Urinary bladder (tissue), 4 donors: ENCODE data around the gene MAEL. TPM values are rescaled to one million over a fixed set of nuclear protein-coding genes. Genes with fewer than 3 reads are reported as not detected.

Source experiments
- DNase-seq: peaks from one replicate; pipeline ENCODE4 v3.0.0-alpha.2; 2015; ENCODE audit errors: extremely low spot score
- H3K27ac ChIP-seq: one replicate; pipeline ENCODE4 v1.5.1; 2013; ENCODE audit warnings: low read depth, mild to moderate bottlenecking, moderate library complexity
- H3K36me3 ChIP-seq: one replicate; pipeline ENCODE4 v1.6.1; 2013; ENCODE audit warnings: mild to moderate bottlenecking, moderate library complexity; ENCODE audit not compliant: insufficient read depth
- H3K4me1 ChIP-seq: one replicate; pipeline ENCODE4 v1.6.1; 2013; ENCODE audit warnings: mild to moderate bottlenecking, moderate library complexity; ENCODE audit not compliant: insufficient read depth
- H3K4me3 ChIP-seq: one replicate; pipeline ENCODE4 v1.5.1; 2013; ENCODE audit warnings: low read depth, low read length
- WGBS: extraction: QIAGEN DNeasy Blood & Tissue Kit; methylation state at CpG from one replicate; pipeline ENCODE4 v1.1.7; 2013; 5-methylcytosine and 5-hydroxymethylcytosine counted together
- polyA plus RNA-seq: library from polyadenylated mRNA; stranded (reverse); fragments of 200-250 nt; gene quantifications from one replicate; pipeline ENCODE4 v1.2.3, GENCODE V29; 2013
- total RNA-seq: library from RNA; depleted of rRNA; stranded (reverse); fragments of >200 nt; gene quantifications from one replicate; pipeline ENCODE4 v1.2.3, GENCODE V29; 2014
- donor health status: healthy with polysubstance abuse.
- donor health status: healthy.

The MAEL gene
- total and polyA plus RNA-seq, 2 donors, result 0.18 to 0.48 TPM

DNA sequence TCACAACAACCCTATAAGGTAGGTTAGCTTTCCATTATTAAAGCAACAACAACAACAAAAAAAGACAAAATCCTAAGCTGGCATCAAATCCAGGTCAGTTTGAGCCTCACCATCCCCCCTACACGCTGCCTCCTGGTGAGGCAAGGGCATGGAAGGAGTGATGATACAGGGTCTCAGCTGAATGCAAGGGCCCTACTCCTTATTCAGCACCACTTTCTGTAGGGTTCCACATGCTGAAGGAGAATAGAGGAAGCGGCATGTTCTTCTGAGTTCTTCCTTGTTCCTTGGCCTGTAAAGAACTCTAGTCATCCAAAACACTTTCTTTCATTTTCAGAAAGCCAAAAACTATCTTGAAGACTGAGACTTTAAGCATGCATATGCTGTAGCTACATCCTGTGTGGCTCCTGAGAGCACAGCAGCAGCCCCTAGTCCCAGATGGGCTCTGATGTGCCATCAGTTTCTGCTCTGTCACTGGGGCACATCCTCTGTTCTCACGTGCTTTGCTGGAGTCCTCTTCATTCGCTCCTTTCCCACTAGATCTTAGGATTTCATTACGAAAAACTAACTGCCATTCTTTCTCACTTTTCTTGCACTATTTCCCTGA is 19.9 kb upstream of the MAEL start:
- DNase-seq, result no peak
- no peak overlapping the region for H3K27ac ChIP-seq
- no peaks in the 10 kb centered on the region for H3K36me3 ChIP-seq
- no peak overlapping the region for H3K4me3 ChIP-seq
- WGBS, result 88% methylated on average over 5 of the region's 5 CpGs
- no peaks in the 10 kb centered on the region for H3K4me1 ChIP-seq

DNA sequence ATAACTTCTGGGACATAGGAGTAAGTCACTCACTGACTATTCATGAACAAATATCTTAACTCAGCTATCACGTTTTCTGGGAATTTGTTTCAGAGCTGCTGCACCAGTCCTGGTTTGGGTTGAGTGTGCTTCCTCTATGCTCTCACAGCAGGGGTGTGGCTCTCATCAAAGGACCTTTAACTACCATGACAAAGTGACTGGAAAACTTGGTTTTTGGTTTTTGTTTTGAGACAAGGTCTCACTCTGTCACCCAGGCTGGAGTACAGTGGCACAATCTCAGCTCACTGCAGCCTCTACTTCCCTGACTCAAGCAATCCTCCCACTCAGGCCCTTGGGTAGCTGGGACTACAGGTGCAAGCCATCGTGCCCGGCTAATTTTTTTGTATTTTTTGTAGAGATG is 17.8 kb upstream of the MAEL start:
- 79% methylated on average over 3 of the region's 3 CpGs for WGBS
- Histone ChIP-seq H3K36me3 (no peaks in the 10 kb centered on the region), H3K27ac (no peak overlapping the region), H3K4me1 (no peaks in the 10 kb centered on the region), H3K4me3 (no peak overlapping the region)
- no peak for DNase-seq

DNA sequence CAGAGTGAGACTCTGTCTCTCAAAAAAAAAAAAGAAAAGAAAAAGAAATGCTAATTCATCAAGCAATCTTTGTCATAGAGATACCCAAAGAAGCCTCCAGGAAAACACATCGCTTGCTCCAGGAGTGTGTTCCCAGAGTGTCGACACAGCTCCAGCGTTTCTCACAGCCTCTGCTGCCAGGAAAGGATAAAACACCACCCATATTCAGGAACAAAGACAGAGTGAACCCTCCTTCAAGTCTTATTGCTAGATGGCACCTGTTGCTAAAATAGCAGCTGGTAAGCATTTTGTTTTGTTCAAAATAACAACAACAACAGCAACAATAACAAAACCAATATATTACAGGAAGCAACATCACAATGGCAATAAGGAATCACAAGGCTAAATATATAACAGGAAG is 16.9 kb upstream of the MAEL start:
- Histone ChIP-seq H3K27ac (no peak overlapping the region), H3K36me3 (no peaks in the 10 kb centered on the region), H3K4me1 (no peaks in the 10 kb centered on the region), H3K4me3 (no peak overlapping the region)
- no peak for DNase-seq
- WGBS, result 58% methylated on average over 3 of the region's 3 CpGs

DNA sequence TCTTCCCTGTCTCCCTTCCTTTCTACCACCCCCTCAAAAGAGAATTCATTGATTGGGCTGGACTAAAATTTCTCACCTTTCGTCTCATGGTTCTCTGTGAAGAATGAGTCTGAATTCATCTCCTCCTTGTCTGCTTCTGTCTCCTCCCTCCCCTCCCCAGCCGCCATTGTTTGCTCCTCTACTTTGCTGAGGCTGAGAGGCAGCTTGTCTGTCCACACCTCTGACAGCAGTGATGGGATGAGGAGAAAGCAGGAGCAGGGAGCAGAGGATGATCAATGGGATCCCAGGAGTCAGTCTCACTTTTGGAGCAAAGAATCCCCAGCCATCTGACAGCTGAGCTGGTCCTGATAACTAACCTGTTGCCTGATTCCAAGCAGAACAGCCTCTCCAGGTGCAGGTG is 16.3 kb upstream of the MAEL start:
- DNase-seq, result no peak
- H3K36me3 ChIP-seq, result no peaks in the 10 kb centered on the region
- 52% methylated on average over 2 of the region's 2 CpGs for WGBS
- no peak overlapping the region for H3K27ac ChIP-seq
- no peak overlapping the region for H3K4me3 ChIP-seq
- no peaks in the 10 kb centered on the region for H3K4me1 ChIP-seq

DNA sequence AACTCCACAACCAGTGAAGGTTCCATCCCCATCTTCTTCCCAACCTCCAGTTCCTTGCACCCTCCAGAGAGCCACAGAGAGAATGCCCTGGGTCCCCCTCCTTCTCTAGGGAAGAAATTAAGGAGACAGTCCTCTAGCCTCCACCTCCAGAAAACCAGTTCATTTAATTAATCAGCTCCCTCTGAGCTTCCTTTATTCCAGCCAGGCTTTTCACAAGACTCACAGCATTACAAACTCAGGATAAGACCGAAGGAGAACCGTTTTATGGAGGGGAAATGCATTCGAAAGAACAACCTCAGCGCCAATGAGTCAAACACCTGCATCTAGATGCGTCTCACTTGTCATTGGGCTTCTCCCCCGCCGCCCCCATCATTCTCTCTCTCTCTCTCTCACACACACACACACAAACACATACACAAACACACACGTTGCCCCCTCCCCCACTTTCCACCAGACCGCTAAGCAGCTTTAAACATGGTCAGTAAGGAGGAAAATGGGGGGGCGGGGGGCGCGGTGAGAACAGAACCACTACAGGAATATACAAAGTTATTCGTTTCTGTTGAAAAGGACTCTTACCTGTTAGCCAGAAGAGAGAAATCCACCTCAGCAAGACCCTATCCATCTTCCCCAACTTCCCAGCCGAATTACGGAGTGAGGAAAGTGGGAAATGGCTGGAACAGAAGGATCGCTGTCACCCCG is 14.3 kb upstream of the MAEL start:
- Histone ChIP-seq H3K4me1 (no peaks in the 10 kb centered on the region), H3K27ac (no peak overlapping the region), H3K4me3 (peak overlapping the region; percentile 77), H3K36me3 (no peaks in the 10 kb centered on the region)
- no peak for DNase-seq
- WGBS, result 4% methylated on average over 17 of the region's 17 CpGs

DNA sequence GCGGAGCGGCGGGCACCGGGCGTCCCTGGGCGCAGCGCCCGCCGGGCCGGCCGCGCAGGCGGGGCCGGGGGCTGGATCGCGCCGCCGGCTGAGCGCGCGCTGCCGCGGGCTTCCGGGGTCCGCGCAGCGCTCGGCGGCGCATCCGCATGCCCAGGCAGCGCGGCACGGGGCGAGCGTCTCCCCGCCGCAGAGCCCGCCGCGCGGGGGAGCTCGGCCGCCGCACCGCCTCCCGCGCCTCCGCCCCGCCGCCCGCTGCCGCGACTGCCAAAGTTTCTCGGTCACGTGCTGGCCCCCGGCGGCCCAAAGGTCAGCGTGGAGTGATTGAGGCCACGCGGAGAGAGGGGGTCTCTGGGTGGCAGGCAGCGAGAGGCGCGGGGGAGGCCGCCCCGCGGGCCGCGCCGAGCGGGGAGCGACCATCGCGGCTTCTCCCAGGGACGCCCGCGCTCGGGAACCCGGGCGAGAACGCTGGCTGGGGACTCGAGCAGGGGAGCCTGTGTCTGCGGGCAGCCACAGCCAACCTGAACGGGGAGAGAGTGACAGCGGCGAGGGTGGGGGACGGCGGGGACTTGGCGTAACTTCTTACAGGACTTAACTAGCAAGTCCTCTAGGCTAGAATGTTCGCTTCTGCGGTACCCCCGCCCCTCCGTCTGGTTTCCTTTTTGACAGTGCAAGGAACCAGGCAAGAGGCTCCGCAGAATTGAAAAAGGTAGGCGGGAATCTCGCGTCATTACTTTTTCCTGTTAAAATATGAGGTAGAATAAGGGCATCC is 13.5 kb upstream of the MAEL start, which contains the start of gene ILDR2:
TSS of gene ILDR2 (minus strand) at position 180 of the 769 bp plus-strand sequence. CDS start 272 bp downstream, outside the sequence.
- H3K4me1 ChIP-seq, result no peaks in the 10 kb centered on the region
- H3K36me3 ChIP-seq, result no peaks in the 10 kb centered on the region
- no peak for DNase-seq
- under 1% methylated on average over 97 of the region's 97 CpGs for WGBS
- no peak within 1 kb of the TSS for H3K27ac ChIP-seq
- H3K4me3 ChIP-seq, result peak within 1 kb of the TSS; percentile 77

DNA sequence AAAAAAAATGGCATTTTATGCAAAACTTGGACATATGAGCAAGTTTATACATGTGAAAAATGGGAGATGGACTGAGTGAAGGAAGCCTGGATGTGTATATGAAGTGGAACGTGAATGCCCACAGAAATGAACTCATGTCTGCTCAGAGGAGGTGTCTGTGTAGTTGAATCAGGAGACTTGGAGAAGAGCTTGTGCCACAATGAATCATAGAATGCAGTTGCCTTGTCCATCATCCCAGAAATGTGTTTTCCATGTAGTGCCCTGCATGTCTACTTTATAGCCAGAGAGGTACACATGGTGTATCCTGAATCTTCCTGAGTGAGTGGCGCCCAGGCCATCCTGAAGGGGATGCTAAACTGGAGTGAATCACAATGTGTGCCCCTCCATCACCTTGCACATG is 11.1 kb upstream of the MAEL start:
- H3K4me3 ChIP-seq, result no peak overlapping the region
- no peaks in the 10 kb centered on the region for H3K36me3 ChIP-seq
- DNase-seq, result no peak
- no peaks in the 10 kb centered on the region for H3K4me1 ChIP-seq
- H3K27ac ChIP-seq, result no peak overlapping the region
- 82% methylated on average over 2 of the region's 2 CpGs for WGBS

DNA sequence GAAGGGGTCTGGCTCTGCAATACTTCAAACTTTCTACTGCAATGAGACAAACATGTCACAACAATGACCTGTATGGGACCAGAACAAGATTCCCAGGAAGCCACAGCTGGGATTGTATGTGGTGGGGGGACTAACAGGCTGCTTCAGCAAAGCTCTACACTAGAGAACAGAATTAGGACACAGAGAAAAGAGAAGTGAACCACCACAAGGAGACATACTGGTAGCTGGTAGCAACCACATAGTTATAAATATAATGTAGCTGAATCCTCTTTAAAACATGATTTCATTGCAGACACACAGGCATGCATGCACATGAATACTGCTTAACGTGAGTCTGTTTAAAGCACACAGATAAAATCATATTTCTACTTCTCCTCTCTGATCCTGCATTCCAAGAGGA is 10.3 kb upstream of the MAEL start:
- no peak for DNase-seq
- H3K4me3 ChIP-seq, result no peak overlapping the region
- H3K4me1 ChIP-seq, result no peaks in the 10 kb centered on the region
- WGBS, result 38% methylated on average over 1 of the region's 1 CpG
- H3K36me3 ChIP-seq, result no peaks in the 10 kb centered on the region
- H3K27ac ChIP-seq, result no peak overlapping the region

DNA sequence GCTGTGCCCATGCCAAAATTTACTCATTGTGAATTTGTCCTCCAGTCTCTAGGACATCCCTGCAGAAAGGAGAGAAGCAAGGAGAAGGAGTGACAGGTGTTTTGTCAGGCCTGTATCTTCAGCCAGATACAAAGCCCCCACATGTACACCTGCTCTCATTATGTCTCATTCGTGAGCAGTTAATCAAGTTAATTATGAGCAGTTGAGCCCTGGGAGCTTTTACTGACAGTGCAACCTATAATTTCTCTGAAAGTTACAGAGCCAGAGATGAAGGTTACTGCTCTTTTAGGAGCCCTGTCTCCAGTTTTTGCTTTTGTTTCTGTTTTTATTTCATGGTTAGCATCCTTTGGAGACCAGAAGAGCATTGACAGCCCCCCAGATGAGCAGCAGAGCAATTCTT is 8.7 kb upstream of the MAEL start:
- H3K4me1 ChIP-seq, result no peaks in the 10 kb centered on the region
- 66% methylated on average over 1 of the region's 1 CpG for WGBS
- no peaks in the 10 kb centered on the region for H3K36me3 ChIP-seq
- no peak overlapping the region for H3K4me3 ChIP-seq
- DNase-seq, result no peak
- no peak overlapping the region for H3K27ac ChIP-seq

DNA sequence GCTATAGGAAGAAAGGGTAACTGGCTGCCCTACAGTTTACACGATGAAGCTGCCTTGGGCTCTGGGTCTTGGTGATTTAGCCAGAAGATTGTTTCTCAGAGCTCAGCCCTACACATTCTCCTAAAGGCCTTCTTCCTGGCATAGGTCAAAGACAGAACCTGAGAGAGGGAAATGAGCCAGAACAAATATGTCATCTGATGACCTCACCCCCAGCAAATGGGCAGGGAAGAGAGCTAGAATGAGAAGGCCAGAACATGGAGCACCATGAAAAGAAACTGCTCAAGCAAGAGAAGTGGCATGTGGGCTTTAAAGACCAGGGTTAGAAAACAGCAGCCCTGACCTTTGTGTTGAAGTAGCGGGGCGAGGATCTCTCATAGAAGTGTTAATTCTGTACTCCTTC is 8.3 kb upstream of the MAEL start:
- no peak for DNase-seq
- 85% methylated on average over 3 of the region's 3 CpGs for WGBS
- H3K4me3 ChIP-seq, result no peak overlapping the region

DNA sequence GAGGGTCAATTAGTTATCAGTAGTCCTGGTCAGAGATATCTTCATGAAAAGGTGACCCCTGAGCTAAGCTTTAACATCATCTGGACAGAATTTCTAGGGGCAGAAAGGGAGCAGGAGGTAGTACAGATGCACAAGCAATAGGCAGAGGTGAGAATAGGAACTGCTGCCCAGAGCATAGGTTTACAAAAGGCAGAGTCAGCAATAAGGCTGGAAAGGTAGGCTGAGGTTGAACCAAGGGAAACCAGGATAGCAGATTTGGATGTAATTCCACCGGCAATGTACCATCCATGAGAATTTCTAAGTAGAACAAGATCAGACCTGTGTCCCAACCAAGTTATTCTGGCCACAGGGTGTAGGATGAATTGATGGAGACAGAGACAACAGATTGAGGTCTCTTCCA is 7.5 kb upstream of the MAEL start:
- Histone ChIP-seq H3K36me3 (no peaks in the 10 kb centered on the region), H3K4me3 (no peak overlapping the region), H3K4me1 (no peaks in the 10 kb centered on the region), H3K27ac (no peak overlapping the region)
- DNase-seq, result no peak
- WGBS, result 52% methylated on average over 1 of the region's 1 CpG

More for the DNA sequence above, 8.3 kb upstream of the MAEL start:
- no peaks in the 10 kb centered on the region for H3K36me3 ChIP-seq
- H3K27ac ChIP-seq, result no peak overlapping the region
- no peaks in the 10 kb centered on the region for H3K4me1 ChIP-seq

DNA sequence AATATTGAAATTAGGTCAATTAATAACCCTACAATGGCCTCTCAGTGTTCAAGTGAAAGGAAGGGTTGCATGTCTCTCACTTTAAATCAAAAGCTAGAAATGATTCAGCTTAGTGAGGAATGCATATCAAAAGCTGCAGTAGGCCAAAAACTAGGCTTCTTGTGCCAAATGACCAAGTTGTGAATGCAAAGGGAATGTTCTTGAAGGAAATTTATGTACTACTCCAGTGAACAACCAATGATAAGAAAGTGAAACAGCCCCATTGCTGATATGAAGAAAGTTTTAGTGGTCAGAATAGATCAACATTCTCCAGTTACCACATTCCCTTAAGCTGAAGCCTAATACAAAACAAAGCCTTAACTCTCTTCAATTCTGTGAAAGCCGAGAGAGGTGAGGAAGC is 10.0 kb downstream of the MAEL start:
- H3K4me1 ChIP-seq, result no peaks in the 10 kb centered on the region
- no peak for DNase-seq
- no peak overlapping the region for H3K4me3 ChIP-seq
- 59% methylated on average over 1 of the region's 1 CpG for WGBS
- no peak overlapping the region for H3K27ac ChIP-seq
- no peaks in the 10 kb centered on the region for H3K36me3 ChIP-seq

DNA sequence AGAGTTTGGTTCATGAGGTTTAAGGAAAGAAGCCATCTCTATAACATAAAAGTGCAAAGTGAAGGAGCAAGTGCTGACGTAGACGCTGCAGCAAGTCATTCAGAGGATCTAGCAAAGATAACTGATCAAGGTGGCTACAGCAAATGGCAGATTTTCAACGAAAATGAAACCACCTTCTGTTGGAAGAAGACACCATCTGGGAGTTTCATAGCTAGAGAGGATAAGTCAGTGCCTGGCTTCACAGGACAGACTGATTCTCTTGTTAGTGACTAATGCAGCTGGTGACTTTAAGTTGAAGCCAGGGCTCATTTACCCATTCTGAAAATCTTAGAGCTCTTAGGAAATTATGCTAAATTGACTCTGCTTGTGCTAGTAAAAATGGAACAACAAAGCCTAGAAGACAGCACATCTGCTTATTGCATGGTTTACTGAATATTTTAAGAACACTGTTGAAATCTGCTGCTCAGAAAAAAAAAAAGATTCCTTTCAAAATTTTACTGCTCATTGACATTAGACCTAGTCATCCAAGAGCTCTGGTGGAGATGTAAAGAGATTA is 10.5 kb downstream of the MAEL start:
- Histone ChIP-seq H3K27ac (no peak overlapping the region), H3K4me3 (no peak overlapping the region), H3K4me1 (no peaks in the 10 kb centered on the region), H3K36me3 (no peaks in the 10 kb centered on the region)
- no peak for DNase-seq
- WGBS, result 57% methylated on average over 3 of the region's 3 CpGs

DNA sequence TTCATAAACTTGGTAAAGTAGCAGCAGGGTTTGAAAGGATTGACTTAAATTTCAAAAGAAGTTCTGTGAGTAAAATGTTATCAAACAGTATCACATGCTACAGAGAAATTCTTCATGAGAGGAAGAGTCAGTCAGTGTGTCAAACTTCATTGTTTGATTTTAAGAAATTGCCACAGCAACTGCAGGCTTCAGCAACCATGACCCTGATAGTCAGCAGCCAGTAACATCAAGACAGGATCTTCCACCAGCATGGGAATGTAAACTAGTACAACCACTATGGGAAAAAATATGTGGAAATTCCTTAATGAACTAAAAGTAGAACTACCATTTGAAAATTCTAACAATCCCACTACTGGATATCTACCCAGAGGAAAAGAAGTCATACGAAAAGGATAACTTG is 11.5 kb downstream of the MAEL start:
- H3K27ac ChIP-seq, result no peak overlapping the region
- WGBS, result 90% methylated on average over 1 of the region's 1 CpG
- no peak overlapping the region for H3K4me3 ChIP-seq
- no peaks in the 10 kb centered on the region for H3K36me3 ChIP-seq
- DNase-seq, result no peak
- H3K4me1 ChIP-seq, result no peaks in the 10 kb centered on the region
